GM18511 (cell line): ENCODE measurements around the gene CACNG6.

Experiments used
- ATAC-seq: cut with Tn5 transposase; IDR thresholded peaks from one replicate; pipeline ENCODE4 v1.9.1; 2021; ENCODE audit warnings: mild to moderate bottlenecking, moderate library complexity; ENCODE audit not compliant: unreplicated experiment

CACNG6 gene

DNA sequence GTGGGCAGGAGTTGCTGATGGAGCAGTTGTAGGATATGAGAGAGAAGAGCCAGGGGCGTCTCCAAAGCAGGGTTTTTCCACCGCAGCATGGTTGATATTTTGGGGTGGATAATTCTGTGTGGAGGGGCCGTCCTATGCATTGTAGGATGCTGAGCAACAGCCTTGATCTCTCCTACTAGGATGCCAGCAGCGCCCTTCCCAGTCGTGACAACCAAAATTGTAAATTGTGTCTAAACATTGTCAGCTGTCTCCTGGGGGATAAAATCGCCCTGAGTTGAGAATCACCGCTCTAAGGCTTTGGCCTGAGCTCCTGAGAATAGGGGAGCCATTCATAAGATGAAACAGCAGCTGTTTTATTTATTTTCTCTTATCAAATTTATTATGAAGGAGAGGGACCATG is 24.5 kb upstream of the CACNG6 start:
- no peak for ATAC-seq

DNA sequence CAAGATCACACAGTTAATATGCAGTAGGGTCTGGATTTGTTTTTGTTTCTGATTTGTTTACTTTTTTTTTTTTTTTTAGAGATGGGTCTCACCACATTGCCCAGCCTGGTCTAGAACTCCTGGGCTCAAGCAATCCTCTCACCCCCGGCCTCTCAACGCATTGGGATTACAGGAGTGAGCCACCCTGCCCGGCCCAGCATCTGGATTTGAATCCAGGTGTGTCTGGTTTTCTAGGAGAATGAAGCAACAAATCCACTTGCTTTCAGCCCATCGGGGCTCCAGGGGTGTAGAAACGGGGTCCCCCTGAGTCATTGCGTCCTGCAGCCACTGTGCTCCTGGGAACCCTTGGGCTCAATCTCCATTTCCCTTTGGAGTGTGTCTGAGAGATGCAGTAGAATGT is 22.1 kb upstream of the CACNG6 start:
- ATAC-seq: no peak

DNA sequence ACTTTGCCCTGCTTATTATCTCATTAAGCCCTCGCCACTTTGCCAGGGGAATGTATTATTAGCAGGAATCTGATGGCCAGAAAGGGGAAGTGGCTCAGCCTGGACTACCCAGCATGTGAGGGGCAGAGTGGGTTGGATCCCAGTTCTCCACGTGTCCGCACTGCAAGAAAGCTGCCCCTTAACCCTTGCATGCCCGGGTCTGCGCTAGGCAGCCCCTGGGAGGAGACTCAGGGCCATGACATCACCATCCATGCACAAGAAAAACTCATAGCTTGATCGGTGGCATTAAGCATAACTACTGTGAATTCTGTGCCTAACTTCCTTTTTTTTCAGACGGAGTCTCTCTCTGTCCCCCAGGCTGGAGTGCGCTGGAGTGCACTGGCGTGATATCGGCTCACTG is 19.8 kb upstream of the CACNG6 start:
- no peak for ATAC-seq

DNA sequence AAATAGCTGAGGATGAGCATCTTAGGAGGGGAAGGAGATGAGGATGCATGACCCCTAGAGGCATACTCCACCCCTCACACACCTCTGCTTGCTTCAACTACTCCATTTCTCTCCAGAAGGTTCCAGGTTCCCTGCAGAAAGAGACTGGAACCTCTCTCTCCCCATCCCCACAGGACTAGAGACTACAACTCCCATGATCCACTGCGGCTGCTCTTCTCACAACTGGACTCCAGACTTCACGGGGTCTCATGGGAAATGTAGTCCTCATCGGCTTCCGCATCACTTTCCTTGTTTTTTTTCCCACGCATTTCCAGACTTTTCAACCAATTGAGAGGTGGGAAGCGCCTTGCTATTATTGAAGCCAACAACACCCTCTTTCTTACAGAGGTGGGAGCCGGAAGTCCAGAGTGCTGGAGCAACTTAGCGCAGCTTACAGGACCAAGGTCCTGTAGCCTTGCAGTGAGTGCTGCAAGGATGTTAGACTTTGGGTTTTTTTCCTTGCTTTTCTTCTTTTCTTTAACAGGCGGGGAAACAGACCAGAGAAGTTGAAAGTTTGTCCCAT is 13.9 kb upstream of the CACNG6 start:
- no peak for ATAC-seq

GRCh38 chr19:53977991-53978731 is 13.3 kb upstream of the CACNG6 start:
- no peak for ATAC-seq

DNA sequence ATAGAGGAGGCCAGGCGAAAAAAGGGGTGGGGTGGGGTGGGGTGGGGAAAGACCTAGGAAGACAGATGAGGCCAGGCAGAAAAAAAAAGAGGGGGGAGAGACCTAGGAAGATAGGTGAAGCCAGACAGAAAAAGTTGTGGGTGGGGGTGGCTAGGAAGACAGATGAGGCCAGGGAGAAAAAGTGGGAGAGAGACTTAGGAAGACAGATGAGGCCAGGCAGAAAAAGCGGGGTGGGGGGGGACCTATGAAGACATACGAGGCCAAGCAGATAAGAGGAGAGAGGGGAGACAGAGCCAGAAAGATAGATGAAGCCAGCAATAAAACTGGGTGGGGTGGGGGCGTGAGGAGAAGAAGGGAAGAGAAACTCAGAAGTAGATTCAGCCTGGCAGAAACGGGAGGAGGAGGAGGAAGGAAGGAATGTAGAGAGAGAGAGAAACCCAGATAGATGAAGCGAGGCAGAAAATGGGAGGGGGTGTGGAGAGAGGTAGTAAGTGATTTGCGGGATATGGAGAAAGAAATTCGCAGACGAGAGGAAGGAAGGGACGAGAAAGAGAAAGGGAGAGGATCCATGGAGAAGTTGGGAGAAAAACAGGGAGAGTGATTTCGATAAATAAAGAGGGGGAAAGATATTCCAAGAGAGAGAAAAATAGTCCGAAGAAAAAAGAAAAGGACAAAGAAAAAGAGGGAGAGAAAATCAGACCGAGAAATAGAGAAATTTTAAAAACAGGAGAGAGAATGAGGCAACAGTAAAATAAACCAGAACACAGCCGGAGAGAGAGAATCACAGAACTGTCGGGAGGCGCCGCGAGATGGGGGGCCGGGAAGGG is 12.2 kb upstream of the CACNG6 start:
- no peak for ATAC-seq

- no peak for ATAC-seq
Observed at GRCh38 chr19:53980539-53981375, 10.7 kb upstream of the CACNG6 start.

- no peak for ATAC-seq
Observed at GRCh38 chr19:53981376-53981951, 10.0 kb upstream of the CACNG6 start.

DNA sequence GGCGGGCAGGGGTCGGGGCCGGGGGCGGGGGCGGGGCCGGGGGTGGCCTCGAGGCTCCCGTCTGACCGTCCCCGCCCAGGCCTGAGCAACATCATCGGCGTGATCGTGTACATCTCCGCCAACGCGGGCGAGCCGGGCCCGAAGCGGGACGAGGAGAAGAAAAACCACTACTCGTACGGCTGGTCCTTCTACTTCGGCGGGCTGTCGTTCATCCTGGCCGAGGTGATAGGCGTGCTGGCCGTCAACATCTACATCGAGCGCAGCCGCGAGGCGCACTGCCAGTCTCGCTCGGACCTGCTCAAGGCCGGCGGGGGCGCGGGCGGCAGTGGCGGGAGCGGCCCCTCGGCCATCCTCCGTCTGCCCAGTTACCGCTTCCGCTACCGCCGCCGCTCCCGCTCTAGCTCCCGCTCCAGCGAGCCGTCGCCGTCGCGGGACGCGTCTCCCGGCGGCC is 9.4 kb upstream of the CACNG6 start:
- no peak for ATAC-seq

GRCh38 chr19:53982611-53983010 is 8.8 kb upstream of the CACNG6 start:
- ATAC-seq: no peak

DNA sequence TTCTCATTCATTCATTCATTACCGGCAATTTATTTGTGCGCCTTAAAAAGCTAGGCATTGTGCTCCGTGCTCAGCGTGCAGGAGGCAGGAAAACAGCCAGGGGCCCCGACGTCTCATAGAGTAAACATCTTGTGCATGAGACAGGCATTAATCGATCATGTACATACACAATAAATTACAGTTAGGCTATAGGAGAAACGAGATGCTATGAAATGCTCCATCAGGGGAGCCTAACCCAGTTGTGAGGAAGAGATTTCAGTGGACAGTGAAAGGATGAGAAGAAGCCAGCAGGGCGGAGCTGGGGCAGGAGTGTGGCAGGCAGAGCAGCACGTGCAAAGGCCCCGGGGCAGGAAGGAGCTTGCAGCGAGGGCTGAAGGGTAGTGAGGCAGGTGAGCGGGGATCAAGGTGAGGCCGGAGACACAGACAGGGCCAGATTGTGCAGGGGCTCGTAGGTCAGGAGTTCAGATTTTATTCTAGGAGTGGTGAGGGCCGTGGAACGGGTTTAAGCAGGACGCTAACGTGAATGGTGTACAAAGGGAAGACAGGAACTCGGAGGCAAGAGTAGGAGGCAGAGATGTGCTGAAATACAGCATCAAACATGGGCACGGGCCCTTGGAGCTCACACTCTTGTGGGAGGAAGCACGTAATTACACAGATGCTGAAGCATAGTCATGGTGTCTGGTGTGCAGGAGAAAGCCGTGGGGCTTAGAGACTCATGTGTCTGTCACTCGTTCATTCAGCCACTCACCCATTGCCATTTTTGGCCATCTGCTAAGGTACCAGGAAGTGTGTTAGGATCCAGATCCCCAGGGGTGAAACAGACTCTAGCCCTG is 7.8 kb upstream of the CACNG6 start:
- ATAC-seq: no peak

DNA sequence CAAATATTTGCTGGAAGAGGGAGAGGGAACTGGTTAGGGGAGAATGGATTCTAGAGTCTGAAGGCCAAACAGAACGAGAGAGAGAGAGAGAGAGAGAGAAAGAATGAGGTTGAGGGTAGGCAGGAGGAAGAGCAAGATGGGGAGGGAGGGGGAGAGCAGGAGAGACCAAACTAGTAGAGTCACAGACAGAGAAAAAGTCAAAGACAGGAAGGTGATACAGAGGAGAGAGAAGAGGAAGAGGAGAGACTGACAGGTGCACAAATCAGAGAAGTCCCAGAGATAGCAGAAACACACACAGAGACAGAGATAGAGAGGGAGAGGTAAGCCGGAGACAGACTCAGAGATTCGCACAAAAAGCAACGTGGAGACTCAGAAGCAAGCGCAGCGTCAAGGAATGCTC is 5.6 kb upstream of the CACNG6 start:
- no peak for ATAC-seq

DNA sequence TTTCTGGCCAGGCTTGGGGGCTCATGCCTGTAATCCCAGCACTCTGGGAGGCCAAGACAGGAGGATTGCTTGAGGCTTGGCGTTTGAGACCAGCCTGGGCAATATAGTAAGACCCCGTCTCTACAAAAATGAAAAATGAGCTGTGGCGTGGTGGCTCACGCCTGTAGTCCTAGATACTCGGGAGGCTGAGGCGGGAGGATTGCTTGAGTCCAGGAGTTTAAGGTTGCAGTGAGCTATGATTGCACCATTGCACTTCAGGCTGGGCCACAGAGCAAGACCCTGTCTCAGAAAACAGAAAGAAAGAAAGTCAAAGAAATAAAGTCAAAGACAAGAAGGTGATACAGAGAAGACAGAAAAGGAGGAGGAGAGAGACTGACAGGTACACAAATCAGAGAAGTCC is 2.5 kb upstream of the CACNG6 start:
- ATAC-seq: no peak

GRCh38 chr19:53989600-53990533 is 1.6 kb upstream of the CACNG6 start:
- ATAC-seq: no peak

GRCh38 chr19:53992211-53992610 is 774 bp downstream of the CACNG6 start:
- no peak for ATAC-seq

GRCh38 chr19:53992815-53993214 is 1.4 kb downstream of the CACNG6 start:
- no peak for ATAC-seq

- ATAC-seq: no peak
Observed at GRCh38 chr19:53993448-53993847, 2.0 kb downstream of the CACNG6 start.

DNA sequence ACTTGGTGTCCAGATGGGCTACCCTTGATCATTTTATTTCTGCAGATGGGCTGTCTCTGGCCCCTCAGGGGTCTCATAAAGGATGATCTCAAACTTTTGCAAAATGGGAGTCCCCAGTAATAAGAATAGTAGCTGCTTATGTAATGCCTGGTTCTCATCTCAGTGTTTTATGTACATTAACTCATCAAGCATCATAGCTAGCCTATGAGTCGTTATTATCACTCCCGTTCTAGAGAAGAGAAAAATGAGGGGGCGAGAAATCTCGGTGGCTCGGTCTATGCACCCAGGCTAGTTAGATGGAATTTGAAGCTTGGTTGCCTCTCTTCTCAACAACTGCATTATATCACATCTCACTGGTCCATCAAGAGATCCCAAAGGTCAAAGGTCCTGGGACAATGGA is 3.4 kb downstream of the CACNG6 start:
- no peak for ATAC-seq

GRCh38 chr19:53998223-53998622 is 6.8 kb downstream of the CACNG6 start:
- no peak for ATAC-seq
